HEK293 (cell line): ENCODE results near the gene SYNGR4.
A peak's percentile ranks its signal among the peaks of the same experiment; 100 is the strongest.

ENCODE experiments used
- CTCF ChIA-PET: fragments of 350-600 bp; formaldehyde crosslinking; extraction: SDS; loops from one replicate; lab custom pipeline; 2021; ENCODE audit warnings: antibody characterized with exemption; lab: Yijun Ruan, JAX
- POLR2A ChIA-PET: fragments of 300-600 bp; formaldehyde crosslinking; extraction: SDS; loops from one replicate; lab custom pipeline; 2020; ENCODE audit warnings: antibody characterized with exemption, inconsistent platforms; lab: Yijun Ruan, JAX
- H3K27ac ChIP-seq: fragments of 200-500 bp; sonication (Bioruptor generic); 2 replicates; pipeline ENCODE4 v1.5.1; 2014; ENCODE audit warnings: low read depth, low read length, control low read depth, inconsistent platforms; ENCODE audit errors: extremely low read depth
- H3K36me3 ChIP-seq, 2 experiments: fragments of 200-500 bp in 1 of 2; sonication (Bioruptor generic) in 1 of 2; 1 replicate in 1 of 2; 2 replicates in 1 of 2; pipeline ENCODE4 v1.5.1; 2014 to 2017; ENCODE audit warnings: inconsistent platforms in 2 of 2, low read length in 2 of 2; ENCODE audit not compliant: control insufficient read depth in 2 of 2, insufficient read depth in 1 of 2
- H3K4me1 ChIP-seq: fragments of 200-500 bp; sonication (Bioruptor generic); 2 replicates; pipeline ENCODE4 v1.5.1; 2014; ENCODE audit warnings: mild to moderate bottlenecking, low read length, inconsistent platforms; ENCODE audit not compliant: control insufficient read depth, insufficient read depth
- H3K4me3 ChIP-seq: 2 replicates; pipeline ENCODE4 v1.5.1; 2011; ENCODE audit warnings: low read depth, mild to moderate bottlenecking, control low read depth, low read length, moderate library complexity
- H3K9me3 ChIP-seq: fragments of 200-500 bp; sonication (Bioruptor generic); 2 replicates; pipeline ENCODE4 v1.5.1; 2014; ENCODE audit warnings: low read depth, low read length, inconsistent platforms; ENCODE audit not compliant: control insufficient read depth, insufficient read depth
- KLF8 ChIP-seq: fragments of 450-650 bp; formaldehyde crosslinking; IDR thresholded peaks from 2 replicates; pipeline ENCODE4 v1.5.1; 2016; ENCODE audit warnings: missing biosample characterization, missing genetic modification characterization
- MYNN ChIP-seq: fragments of 450-650 bp; formaldehyde crosslinking; IDR thresholded peaks from 2 replicates; pipeline ENCODE4 v1.5.1; 2016; ENCODE audit warnings: missing biosample characterization, missing genetic modification characterization, borderline replicate concordance
- OSR2 ChIP-seq: fragments of 450-650 bp; formaldehyde crosslinking; IDR thresholded peaks from 2 replicates; pipeline ENCODE4 v1.5.1; 2016; ENCODE audit warnings: missing biosample characterization, missing genetic modification characterization
- OVOL3 ChIP-seq: fragments of 450-650 bp; formaldehyde crosslinking; IDR thresholded peaks from 2 replicates; pipeline ENCODE4 v1.5.1; 2016; ENCODE audit warnings: missing biosample characterization, missing genetic modification characterization
- PRDM1 ChIP-seq: fragments of 450-650 bp; formaldehyde crosslinking; IDR thresholded peaks from 2 replicates; pipeline ENCODE4; 2016; ENCODE audit warnings: missing biosample characterization, missing genetic modification characterization
- SP3 ChIP-seq: fragments of 450-650 bp; formaldehyde crosslinking; IDR thresholded peaks from 2 replicates; pipeline ENCODE4 v1.5.1; 2016; ENCODE audit warnings: missing biosample characterization, missing genetic modification characterization
- ZBTB11 ChIP-seq: fragments of 450-650 bp; formaldehyde crosslinking; conservative IDR thresholded peaks from 2 replicates; pipeline ENCODE4 v1.5.1; 2016; ENCODE audit warnings: low read depth, missing biosample characterization, missing genetic modification characterization
- ZBTB17 ChIP-seq: fragments of 450-650 bp; formaldehyde crosslinking; IDR thresholded peaks from 2 replicates; pipeline ENCODE4 v1.5.1; 2016; ENCODE audit warnings: missing biosample characterization, missing genetic modification characterization
- ZBTB44 ChIP-seq: fragments of 450-650 bp; IDR thresholded peaks from 2 replicates; pipeline ENCODE4 v1.5.1; 2018; ENCODE audit warnings: missing biosample characterization, mild to moderate bottlenecking, missing genetic modification characterization
- ZNF155 ChIP-seq: fragments of 450-650 bp; formaldehyde crosslinking; IDR thresholded peaks from 2 replicates; pipeline ENCODE4 v1.5.1; 2016; ENCODE audit warnings: missing biosample characterization, missing genetic modification characterization
- ZNF366 ChIP-seq: fragments of 450-650 bp; formaldehyde crosslinking; conservative IDR thresholded peaks from 2 replicates; pipeline ENCODE4 v1.5.1; 2016; ENCODE audit warnings: missing biosample characterization, missing genetic modification characterization
- ZNF426 ChIP-seq: fragments of 450-650 bp; formaldehyde crosslinking; IDR thresholded peaks from 2 replicates; pipeline ENCODE4 v1.5.1; 2017; ENCODE audit warnings: missing biosample characterization, missing genetic modification characterization, mild to moderate bottlenecking, inconsistent platforms, moderate library complexity
- ZNF501 ChIP-seq: fragments of 450-650 bp; formaldehyde crosslinking; IDR thresholded peaks from 2 replicates; pipeline ENCODE4 v1.5.1; 2016; ENCODE audit warnings: missing biosample characterization, missing genetic modification characterization
- ZNF530 ChIP-seq: fragments of 450-650 bp; formaldehyde crosslinking; IDR thresholded peaks from 2 replicates; pipeline ENCODE4 v1.5.1; 2016; ENCODE audit warnings: low read depth, missing biosample characterization, missing genetic modification characterization
- ZNF544 ChIP-seq: fragments of 450-650 bp; formaldehyde crosslinking; IDR thresholded peaks from 2 replicates; pipeline ENCODE4 v1.5.0; 2017; ENCODE audit warnings: missing biosample characterization, missing genetic modification characterization
- ZNF596 ChIP-seq: fragments of 450-650 bp; IDR thresholded peaks from 2 replicates; pipeline ENCODE4 v1.5.0; 2018; ENCODE audit warnings: missing biosample characterization, mild to moderate bottlenecking, missing genetic modification characterization, moderate library complexity
- ZNF701 ChIP-seq: fragments of 450-650 bp; formaldehyde crosslinking; IDR thresholded peaks from 2 replicates; pipeline ENCODE4 v1.5.1; 2016; ENCODE audit warnings: missing biosample characterization, missing genetic modification characterization
- ZNF777 ChIP-seq: fragments of 450-650 bp; formaldehyde crosslinking; IDR thresholded peaks from 2 replicates; pipeline ENCODE4 v1.5.1; 2017; ENCODE audit warnings: missing biosample characterization, missing genetic modification characterization, borderline replicate concordance
- ZNF843 ChIP-seq: fragments of 450-650 bp; formaldehyde crosslinking; IDR thresholded peaks from 2 replicates; pipeline ENCODE4 v1.5.1; 2016; ENCODE audit warnings: missing biosample characterization, missing genetic modification characterization
- TF ChIP-seq, protein P1 (sequence below): fragments of 450-650 bp; formaldehyde crosslinking; IDR thresholded peaks from 2 replicates; pipeline ENCODE4 v1.5.1; 2016; ENCODE audit warnings: missing biosample characterization, missing genetic modification characterization
- TF ChIP-seq, protein P2 (sequence below): fragments of 450-650 bp; formaldehyde crosslinking; IDR thresholded peaks from 2 replicates; pipeline ENCODE4 v1.5.1; 2016; ENCODE audit warnings: missing biosample characterization, missing genetic modification characterization
- TF ChIP-seq, protein P3 (sequence below): fragments of 450-650 bp; formaldehyde crosslinking; IDR thresholded peaks from 2 replicates; pipeline ENCODE4 v1.5.1; 2016; ENCODE audit warnings: missing biosample characterization, missing genetic modification characterization
- TF ChIP-seq, protein P4 (sequence below): sonication (generic); formaldehyde crosslinking; IDR thresholded peaks from 2 replicates; pipeline ENCODE4 v1.8.1; 2022; ENCODE audit warnings: mild to moderate bottlenecking, moderate library complexity, missing genetic modification reagents

SYNGR4 gene

DNA sequence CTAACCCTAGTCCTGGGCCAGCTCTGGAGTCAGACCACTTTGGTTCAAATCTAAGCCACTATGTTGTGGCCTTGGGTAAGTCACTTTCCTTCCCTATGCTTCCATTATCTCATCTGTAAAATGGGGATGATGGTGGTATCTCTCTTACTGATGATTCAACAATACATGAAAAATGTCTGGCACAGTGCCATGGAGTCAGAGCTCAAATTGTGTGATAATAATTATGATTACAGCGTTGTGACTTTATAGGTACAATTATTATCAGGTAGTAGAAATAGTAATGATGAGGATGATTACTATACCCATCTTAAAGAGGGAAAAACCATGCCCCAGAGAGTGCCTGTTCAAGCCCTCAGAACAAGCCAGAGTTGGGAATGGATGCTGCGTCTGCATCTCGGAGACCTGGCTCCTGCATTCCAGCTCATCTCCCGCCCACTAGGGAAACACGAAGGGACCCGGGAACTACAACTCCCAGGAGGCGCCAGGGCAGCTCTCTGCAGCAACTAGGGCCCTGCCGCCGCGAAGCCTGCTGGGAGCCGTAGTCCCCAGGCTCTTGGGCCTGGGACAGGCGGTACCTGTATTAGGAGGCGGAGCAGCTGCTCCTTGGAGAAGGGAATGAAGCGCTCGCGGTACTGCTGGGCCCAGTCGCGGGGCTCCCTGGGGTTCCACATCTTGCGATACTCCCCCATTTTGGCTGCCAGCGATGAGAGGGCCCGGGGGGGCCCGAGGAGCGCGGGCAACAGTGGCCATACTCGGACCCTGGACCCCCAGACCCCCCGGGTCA is 1.3 kb upstream of the SYNGR4 start (continued):
- no peak for TF ChIP-seq MYNN (tag by site-specific recombination)

GRCh38 chr19:48363500-48363809 is 712 bp upstream of the SYNGR4 start:
- Histone ChIP-seq H3K4me3 (peak overlapping the region; percentile 54), H3K27ac (peak overlapping the region; percentile 89), H3K36me3 (peaks cover 3 to 7% of the 10 kb centered on the region in 2 experiments; a peak in 2 of 3 replicates), H3K4me1 (peaks cover 4% of the 10 kb centered on the region; the same call in 1 of the 2 replicates), H3K9me3 (no peaks in the 10 kb centered on the region)
- POLR2A ChIA-PET, result interaction anchor here (0.5 to 2.7 kb wide), 33 partner anchors 9 to 1124 kb away, joined by 3 to 54 read pairs (median 5); partner anchors contain the start of genes EMP3, GRIN2D, KDELR1 and RPL13A
- CTCF ChIA-PET, result interaction anchor here (0.7 to 3.3 kb wide), 10 partner anchors 10 to 221 kb away, joined by 3 to 28 read pairs (median 5); partner anchors contain the start of gene KDELR1
- TF ChIP-seq SP3 (tag by site-specific recombination) (no peak), ZNF596 (no peak), ZNF843 (peak; percentile 38; the same call in 1 of the 2 replicates), ZBTB17 (tag by site-specific recombination) (no peak), ZBTB44 (no peak), ZNF777 (tag by site-specific recombination) (no peak; the same call in 1 of the 2 replicates), KLF8 (tag by site-specific recombination) (no peak), ZNF426 (tag by site-specific recombination) (no peak), PRDM1 (no peak), ZNF155 (tag by site-specific recombination) (no peak), ZNF544 (tag by site-specific recombination) (no peak), ZNF501 (tag by site-specific recombination) (peak; percentile 67; the same call in 1 of the 2 replicates), ZNF701 (0 out of 2 replicates have a peak, but pooled peaks have one; percentile 35), ZNF366 (no peak), ZBTB11 (tag by site-specific recombination) (peak; percentile 44; the same call in 1 of the 2 replicates), ZNF530 (tag by site-specific recombination) (0 out of 2 replicates have a peak, but pooled peaks have one; percentile 23), OSR2 (tag by site-specific recombination) (no peak), OVOL3 (0 out of 2 replicates have a peak, but pooled peaks have one; percentile 65)
- TF ChIP-seq, protein P1, sequence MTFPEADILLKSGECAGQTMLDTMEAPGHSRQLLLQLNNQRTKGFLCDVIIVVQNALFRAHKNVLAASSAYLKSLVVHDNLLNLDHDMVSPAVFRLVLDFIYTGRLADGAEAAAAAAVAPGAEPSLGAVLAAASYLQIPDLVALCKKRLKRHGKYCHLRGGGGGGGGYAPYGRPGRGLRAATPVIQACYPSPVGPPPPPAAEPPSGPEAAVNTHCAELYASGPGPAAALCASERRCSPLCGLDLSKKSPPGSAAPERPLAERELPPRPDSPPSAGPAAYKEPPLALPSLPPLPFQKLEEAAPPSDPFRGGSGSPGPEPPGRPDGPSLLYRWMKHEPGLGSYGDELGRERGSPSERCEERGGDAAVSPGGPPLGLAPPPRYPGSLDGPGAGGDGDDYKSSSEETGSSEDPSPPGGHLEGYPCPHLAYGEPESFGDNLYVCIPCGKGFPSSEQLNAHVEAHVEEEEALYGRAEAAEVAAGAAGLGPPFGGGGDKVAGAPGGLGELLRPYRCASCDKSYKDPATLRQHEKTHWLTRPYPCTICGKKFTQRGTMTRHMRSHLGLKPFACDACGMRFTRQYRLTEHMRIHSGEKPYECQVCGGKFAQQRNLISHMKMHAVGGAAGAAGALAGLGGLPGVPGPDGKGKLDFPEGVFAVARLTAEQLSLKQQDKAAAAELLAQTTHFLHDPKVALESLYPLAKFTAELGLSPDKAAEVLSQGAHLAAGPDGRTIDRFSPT (tag by site-specific recombination), result no peak
- TF ChIP-seq, protein P2, sequence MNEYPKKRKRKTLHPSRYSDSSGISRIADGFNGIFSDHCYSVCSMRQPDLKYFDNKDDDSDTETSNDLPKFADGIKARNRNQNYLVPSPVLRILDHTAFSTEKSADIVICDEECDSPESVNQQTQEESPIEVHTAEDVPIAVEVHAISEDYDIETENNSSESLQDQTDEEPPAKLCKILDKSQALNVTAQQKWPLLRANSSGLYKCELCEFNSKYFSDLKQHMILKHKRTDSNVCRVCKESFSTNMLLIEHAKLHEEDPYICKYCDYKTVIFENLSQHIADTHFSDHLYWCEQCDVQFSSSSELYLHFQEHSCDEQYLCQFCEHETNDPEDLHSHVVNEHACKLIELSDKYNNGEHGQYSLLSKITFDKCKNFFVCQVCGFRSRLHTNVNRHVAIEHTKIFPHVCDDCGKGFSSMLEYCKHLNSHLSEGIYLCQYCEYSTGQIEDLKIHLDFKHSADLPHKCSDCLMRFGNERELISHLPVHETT (tag by site-specific recombination), result no peak
- TF ChIP-seq, protein P3, sequence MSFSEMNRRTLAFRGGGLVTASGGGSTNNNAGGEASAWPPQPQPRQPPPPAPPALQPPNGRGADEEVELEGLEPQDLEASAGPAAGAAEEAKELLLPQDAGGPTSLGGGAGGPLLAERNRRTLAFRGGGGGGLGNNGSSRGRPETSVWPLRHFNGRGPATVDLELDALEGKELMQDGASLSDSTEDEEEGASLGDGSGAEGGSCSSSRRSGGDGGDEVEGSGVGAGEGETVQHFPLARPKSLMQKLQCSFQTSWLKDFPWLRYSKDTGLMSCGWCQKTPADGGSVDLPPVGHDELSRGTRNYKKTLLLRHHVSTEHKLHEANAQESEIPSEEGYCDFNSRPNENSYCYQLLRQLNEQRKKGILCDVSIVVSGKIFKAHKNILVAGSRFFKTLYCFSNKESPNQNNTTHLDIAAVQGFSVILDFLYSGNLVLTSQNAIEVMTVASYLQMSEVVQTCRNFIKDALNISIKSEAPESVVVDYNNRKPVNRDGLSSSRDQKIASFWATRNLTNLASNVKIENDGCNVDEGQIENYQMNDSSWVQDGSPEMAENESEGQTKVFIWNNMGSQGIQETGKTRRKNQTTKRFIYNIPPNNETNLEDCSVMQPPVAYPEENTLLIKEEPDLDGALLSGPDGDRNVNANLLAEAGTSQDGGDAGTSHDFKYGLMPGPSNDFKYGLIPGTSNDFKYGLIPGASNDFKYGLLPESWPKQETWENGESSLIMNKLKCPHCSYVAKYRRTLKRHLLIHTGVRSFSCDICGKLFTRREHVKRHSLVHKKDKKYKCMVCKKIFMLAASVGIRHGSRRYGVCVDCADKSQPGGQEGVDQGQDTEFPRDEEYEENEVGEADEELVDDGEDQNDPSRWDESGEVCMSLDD (tag by site-specific recombination), result peak; percentile 98
- TF ChIP-seq, protein P4, sequence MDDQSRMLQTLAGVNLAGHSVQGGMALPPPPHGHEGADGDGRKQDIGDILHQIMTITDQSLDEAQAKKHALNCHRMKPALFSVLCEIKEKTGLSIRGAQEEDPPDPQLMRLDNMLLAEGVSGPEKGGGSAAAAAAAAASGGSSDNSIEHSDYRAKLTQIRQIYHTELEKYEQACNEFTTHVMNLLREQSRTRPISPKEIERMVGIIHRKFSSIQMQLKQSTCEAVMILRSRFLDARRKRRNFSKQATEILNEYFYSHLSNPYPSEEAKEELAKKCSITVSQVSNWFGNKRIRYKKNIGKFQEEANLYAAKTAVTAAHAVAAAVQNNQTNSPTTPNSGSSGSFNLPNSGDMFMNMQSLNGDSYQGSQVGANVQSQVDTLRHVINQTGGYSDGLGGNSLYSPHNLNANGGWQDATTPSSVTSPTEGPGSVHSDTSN, result no peak
